ENCODE data around the gene SRXN1.

The SRXN1 gene

DNA sequence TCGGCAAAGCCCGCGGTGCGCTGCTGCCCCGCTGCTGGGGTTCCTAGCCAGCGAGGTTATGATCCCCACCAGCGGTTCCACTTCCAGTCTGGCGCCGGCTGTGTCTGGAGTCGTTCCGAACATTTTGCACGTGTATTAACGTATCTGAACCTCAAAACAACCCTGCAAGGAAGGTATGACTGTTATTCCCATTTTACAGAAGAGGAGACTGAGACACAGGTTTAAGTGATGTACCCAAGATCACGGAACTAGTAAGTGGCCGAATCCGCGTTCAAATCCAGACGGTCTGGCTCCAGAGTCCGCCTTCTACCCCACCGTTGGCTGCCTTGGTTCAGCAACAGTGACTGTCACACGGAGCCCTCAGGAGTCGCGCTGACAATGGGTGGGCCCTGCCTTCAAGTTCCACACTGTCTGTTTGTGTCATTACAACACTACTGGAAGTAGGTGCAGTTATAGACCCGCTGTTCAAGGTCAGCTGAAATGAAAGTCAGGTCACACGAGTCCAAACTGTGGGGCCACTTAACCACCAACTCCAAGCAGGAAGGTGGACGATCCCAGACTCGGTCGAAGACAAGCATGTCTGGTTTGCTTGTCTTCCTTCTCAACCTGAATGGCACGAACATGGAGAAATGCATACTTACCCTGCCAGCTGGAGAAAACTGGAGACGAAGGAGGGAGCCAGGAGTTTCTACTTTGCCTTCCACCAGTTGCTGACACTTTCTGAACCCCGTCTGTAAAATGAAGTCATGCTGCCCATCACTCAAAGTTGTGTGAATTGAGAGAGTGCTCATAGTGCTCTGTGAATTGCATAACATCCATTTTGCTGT, 803 bp upstream of the SRXN1 start:
- peak overlapping the region; percentile 53 for H3K4me3 ChIP-seq (ENCODE audit: low read depth, low read length)
- peaks cover 20% of the 10 kb centered on the region for H3K4me1 ChIP-seq
- H3K79me2 ChIP-seq = no peaks in the 10 kb centered on the region
- no peaks in the 10 kb centered on the region for H3K27me3 ChIP-seq (ENCODE audit: control insufficient read depth, insufficient read depth, low read length)
- no peaks in the 10 kb centered on the region for H3K36me3 ChIP-seq (ENCODE audit: control insufficient read depth, insufficient read depth, low read length)
- peak overlapping the region; percentile 64 for H3K4me2 ChIP-seq (ENCODE audit: low read length)
- TF ChIP-seq, protein P1, sequence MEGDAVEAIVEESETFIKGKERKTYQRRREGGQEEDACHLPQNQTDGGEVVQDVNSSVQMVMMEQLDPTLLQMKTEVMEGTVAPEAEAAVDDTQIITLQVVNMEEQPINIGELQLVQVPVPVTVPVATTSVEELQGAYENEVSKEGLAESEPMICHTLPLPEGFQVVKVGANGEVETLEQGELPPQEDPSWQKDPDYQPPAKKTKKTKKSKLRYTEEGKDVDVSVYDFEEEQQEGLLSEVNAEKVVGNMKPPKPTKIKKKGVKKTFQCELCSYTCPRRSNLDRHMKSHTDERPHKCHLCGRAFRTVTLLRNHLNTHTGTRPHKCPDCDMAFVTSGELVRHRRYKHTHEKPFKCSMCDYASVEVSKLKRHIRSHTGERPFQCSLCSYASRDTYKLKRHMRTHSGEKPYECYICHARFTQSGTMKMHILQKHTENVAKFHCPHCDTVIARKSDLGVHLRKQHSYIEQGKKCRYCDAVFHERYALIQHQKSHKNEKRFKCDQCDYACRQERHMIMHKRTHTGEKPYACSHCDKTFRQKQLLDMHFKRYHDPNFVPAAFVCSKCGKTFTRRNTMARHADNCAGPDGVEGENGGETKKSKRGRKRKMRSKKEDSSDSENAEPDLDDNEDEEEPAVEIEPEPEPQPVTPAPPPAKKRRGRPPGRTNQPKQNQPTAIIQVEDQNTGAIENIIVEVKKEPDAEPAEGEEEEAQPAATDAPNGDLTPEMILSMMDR (IDR thresholded peaks at IDR 0.05) = no peak
- no peaks in the 10 kb centered on the region for H3K9me3 ChIP-seq (ENCODE audit: control insufficient read depth, low read length)
- H3K9ac ChIP-seq = no peak overlapping the region
- peak overlapping the region; percentile 75 for H2AFZ ChIP-seq
- peak overlapping the region; percentile 70 for H3K27ac ChIP-seq

DNA sequence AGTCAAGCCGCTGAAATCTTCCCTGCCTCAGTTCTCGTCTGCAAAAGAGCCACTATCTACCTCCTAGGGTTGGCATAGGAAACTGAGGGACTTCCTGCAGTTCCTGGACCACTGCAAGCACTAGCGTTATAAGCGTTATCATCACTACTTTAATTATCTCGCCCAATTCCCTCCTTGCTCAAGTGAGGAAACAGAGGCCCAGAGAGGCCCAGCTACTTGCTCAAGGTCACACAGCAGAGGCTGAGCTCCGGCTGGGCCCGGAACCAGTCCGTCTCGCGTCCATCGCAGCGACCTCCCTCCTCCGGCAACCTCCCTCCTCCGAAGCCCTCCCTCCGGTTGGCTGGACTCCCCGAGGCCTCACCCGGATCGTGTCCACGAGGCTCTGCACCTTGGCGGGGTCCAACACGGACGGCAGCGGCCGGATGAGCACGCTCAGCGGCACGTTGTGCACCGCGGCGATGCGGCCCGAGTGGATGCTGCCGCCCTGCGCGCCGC, 338 bp downstream of the SRXN1 start:
- peaks cover 20% of the 10 kb centered on the region for H3K4me1 ChIP-seq
- H3K27ac ChIP-seq = peak overlapping the region; percentile 68
- H3K36me3 ChIP-seq (ENCODE audit: control insufficient read depth, insufficient read depth, low read length) = no peaks in the 10 kb centered on the region
- peak overlapping the region; percentile 69 for H3K4me3 ChIP-seq (ENCODE audit: low read depth, low read length)
- no peaks in the 10 kb centered on the region for H3K27me3 ChIP-seq (ENCODE audit: control insufficient read depth, insufficient read depth, low read length)
- H3K9ac ChIP-seq = peak overlapping the region; percentile 32
- peak overlapping the region; percentile 64 for H3K4me2 ChIP-seq (ENCODE audit: low read length)
- H3K9me3 ChIP-seq (ENCODE audit: control insufficient read depth, low read length) = no peaks in the 10 kb centered on the region
- H3K79me2 ChIP-seq = no peaks in the 10 kb centered on the region
- H2AFZ ChIP-seq = peak overlapping the region; percentile 71
- TF ChIP-seq, protein P1 (IDR thresholded peaks at IDR 0.05) = no peak

DNA sequence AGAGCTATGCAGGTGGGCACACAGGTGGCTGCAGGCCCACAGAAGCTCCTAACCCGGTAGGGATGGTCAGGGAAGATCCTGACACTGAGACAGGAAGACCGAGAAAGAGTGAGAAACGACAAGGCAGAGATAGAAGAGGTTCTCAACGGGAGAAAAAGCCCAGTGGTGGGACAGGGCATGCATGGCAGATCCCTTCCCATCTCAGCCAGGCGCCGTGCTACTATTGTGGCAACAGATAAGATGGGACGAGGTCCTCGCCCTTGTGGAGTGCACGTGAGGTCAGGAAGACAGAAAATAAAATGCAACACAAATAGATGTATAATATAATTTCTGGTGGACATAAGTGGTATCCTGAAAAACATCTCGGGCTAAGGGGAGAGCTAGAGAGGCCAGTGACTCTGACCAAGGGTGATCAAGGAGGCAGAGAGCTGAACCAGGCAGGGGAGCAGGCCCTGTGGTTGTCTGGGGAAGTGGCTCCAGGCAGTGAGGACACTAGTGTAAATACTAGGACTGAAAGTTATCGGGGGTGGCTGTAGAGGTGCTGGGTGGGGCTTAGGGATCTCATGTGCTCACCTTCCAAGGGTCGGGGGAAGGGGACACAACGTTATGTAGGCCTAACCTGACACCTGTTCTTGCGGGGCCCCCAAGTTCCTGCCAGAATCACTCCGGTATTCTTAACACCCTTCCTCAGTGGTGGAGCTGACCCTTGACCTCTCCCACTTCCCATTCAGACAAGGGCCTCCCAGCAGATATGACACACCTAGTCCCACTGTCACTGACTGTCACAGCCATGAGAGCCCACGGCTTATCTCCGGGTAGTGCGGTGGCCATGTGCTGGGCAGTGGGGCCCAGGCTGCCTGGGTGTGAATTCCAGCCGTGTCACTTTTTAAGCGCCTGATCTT, 1.0 kb downstream of the SRXN1 start:
- Histone ChIP-seq H2AFZ (peak overlapping the region; percentile 71), H3K4me1 (peaks cover 17% of the 10 kb centered on the region), H3K79me2 (no peaks in the 10 kb centered on the region), H3K4me2 (ENCODE audit: low read length) (peak overlapping the region; percentile 64), H3K9ac (peak overlapping the region; percentile 32), H3K4me3 (ENCODE audit: low read depth, low read length) (peak overlapping the region; percentile 69), H3K9me3 (ENCODE audit: control insufficient read depth, low read length) (no peaks in the 10 kb centered on the region), H3K27me3 (ENCODE audit: control insufficient read depth, insufficient read depth, low read length) (no peaks in the 10 kb centered on the region), H3K27ac (peak overlapping the region; percentile 68), H3K36me3 (ENCODE audit: control insufficient read depth, insufficient read depth, low read length) (no peaks in the 10 kb centered on the region)
- TF ChIP-seq, protein P1 (IDR thresholded peaks at IDR 0.05) = no peak

DNA sequence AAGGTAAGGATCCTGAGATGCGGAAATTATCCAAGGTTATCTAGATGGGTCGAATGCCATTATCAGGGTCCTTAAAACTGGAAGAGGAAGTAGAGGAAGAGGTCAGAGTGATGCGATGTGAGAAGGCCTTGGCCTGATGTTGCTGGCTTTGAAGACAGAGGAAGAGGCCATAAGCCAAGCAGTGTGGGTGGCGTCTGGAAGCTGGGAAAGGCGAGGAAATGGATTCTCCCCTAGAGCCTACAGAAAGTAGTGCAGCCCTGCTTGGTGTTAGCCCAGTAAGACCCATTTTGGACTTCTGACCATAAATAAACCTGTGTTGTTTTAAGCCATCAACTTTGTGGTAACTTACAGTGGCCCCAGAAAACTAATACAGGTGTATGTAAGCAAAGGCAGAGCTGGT, 2.0 kb downstream of the SRXN1 start:
- Histone ChIP-seq H3K4me3 (ENCODE audit: low read depth, low read length) (no peak overlapping the region), H3K4me1 (peaks cover 9% of the 10 kb centered on the region), H3K36me3 (ENCODE audit: control insufficient read depth, insufficient read depth, low read length) (no peaks in the 10 kb centered on the region), H3K4me2 (ENCODE audit: low read length) (no peak overlapping the region), H3K9ac (no peak overlapping the region), H3K79me2 (no peaks in the 10 kb centered on the region), H3K27ac (no peak overlapping the region), H3K9me3 (ENCODE audit: control insufficient read depth, low read length) (no peaks in the 10 kb centered on the region), H2AFZ (no peak overlapping the region), H3K27me3 (ENCODE audit: control insufficient read depth, insufficient read depth, low read length) (no peaks in the 10 kb centered on the region)
- TF ChIP-seq, protein P1 (IDR thresholded peaks at IDR 0.05) = no peak
